A549 (cell line): ENCODE results near the gene OPCML. TPM values are rescaled to one million over a fixed set of nuclear protein-coding genes. Genes with fewer than 3 reads are reported as not detected.

Experiments used
- ATAC-seq, 2 experiments: fragments of 200-7000 bp in 1 of 2; fragments of >200 bp in 1 of 2; cut with Nextera tagmentation in 1 of 2; cut with Tn5 transposase in 1 of 2; 3 replicates each; pipeline versions ENCODE4 v1.8.0 to v1.9.1; 2018 to 2020; ENCODE audit warnings: mild to moderate bottlenecking in 1 of 2, moderate library complexity in 1 of 2
- CTCF ChIA-PET: fragments of 300-600 bp; sonication (Branson Sonifier 250); formaldehyde crosslinking; extraction: SDS; loops from one replicate; lab custom pipeline; 2021; ENCODE audit warnings: antibody characterized with exemption, inconsistent platforms; lab: Yijun Ruan, JAX
- POLR2A ChIA-PET: fragments of 350-600 bp; formaldehyde crosslinking; extraction: SDS; loops from one replicate; lab custom pipeline; 2021; ENCODE audit warnings: antibody characterized with exemption, inconsistent platforms; lab: Yijun Ruan, JAX
- DNase-seq, 2 experiments: peaks; one replicate each; pipeline versions ENCODE4 v3.0.0 to v3.0.0-alpha.2; 2011 to 2016; ENCODE audit warnings: low read depth in 1 of 2, low spot score in 1 of 2
- FAIRE-seq: peaks from 2 replicates; lab custom pipeline; 2011; peaks lifted over from hg19 to GRCh38; lab: Jason Lieb, UNC
- H3K27ac ChIP-seq, 2 experiments: fragments of >200 bp; sonication (Bioruptor Twin); formaldehyde crosslinking; 3 replicates each; pipeline ENCODE4 v1.5.1; 2016 to 2017
- H3K4me1 ChIP-seq: fragments of >200 bp; sonication (Bioruptor Twin); formaldehyde crosslinking; 3 replicates; pipeline ENCODE4 v1.6.1; 2016
- H3K4me2 ChIP-seq: fragments of >200 bp; sonication (Bioruptor Twin); formaldehyde crosslinking; 3 replicates; pipeline ENCODE4 v1.6.1; 2016
- H3K4me3 ChIP-seq: fragments of >200 bp; sonication (Bioruptor Twin); formaldehyde crosslinking; 3 replicates; pipeline ENCODE4 v1.5.1; 2016
- H3K9me3 ChIP-seq: fragments of >200 bp; sonication (Bioruptor Twin); formaldehyde crosslinking; 3 replicates; pipeline ENCODE4 v1.6.1; 2016
- BHLHE40 ChIP-seq: IDR thresholded peaks from 2 replicates; pipeline ENCODE4 v1.6.1; 2012; ENCODE audit warnings: low read depth, low read length, inconsistent platforms
- CBX2 ChIP-seq: fragments of 200-600 bp; sonication (generic); IDR thresholded peaks from 2 replicates; pipeline ENCODE4 v1.6.1; 2016; ENCODE audit warnings: low read depth, mild to moderate bottlenecking, borderline replicate concordance
- CBX8 ChIP-seq: fragments of 200-600 bp; sonication (generic); IDR thresholded peaks from 2 replicates; pipeline ENCODE4 v1.6.1; 2016
- CHD4 ChIP-seq: fragments of 200-600 bp; sonication (generic); IDR thresholded peaks from 2 replicates; pipeline ENCODE4 v1.6.1; 2016; ENCODE audit warnings: antibody characterized with exemption, mild to moderate bottlenecking, borderline replicate concordance
- E2F6 ChIP-seq: IDR thresholded peaks from 2 replicates; pipeline ENCODE4 v1.6.1; 2012; ENCODE audit warnings: low read depth, borderline replicate concordance
- ESRRA ChIP-seq: fragments of 150-350 bp; IDR thresholded peaks from 2 replicates; pipeline ENCODE4 v1.6.1; 2014; ENCODE audit warnings: mild to moderate bottlenecking, low read length, borderline replicate concordance
- FOXS1 ChIP-seq: fragments of 250-450 bp; sonication (Bioruptor Pico); IDR thresholded peaks from 2 replicates; pipeline ENCODE4 v1.5.0; 2020; ENCODE audit warnings: mild to moderate bottlenecking, moderate library complexity
- HEYL ChIP-seq: fragments of 250-450 bp; sonication (Bioruptor Pico); IDR thresholded peaks from 2 replicates; pipeline ENCODE4 v1.8.0; 2021; ENCODE audit warnings: mild to moderate bottlenecking, moderate library complexity
- HMGXB4 ChIP-seq: fragments of 250-450 bp; sonication (Bioruptor Pico); IDR thresholded peaks from 2 replicates; pipeline ENCODE4 v1.5.0; 2021; ENCODE audit warnings: mild to moderate bottlenecking, moderate library complexity, borderline replicate concordance
- HOXB13 ChIP-seq: fragments of 250-450 bp; sonication (Bioruptor Pico); IDR thresholded peaks from 2 replicates; pipeline ENCODE4 v1.5.0; 2020; ENCODE audit warnings: low read depth, mild to moderate bottlenecking, moderate library complexity
- HOXB5 ChIP-seq: fragments of 250-450 bp; sonication (Bioruptor Pico); IDR thresholded peaks from 2 replicates; pipeline ENCODE4 v1.5.0; 2020; ENCODE audit warnings: mild to moderate bottlenecking, moderate library complexity
- JUNB ChIP-seq: fragments of >200 bp; sonication (Bioruptor Twin); formaldehyde crosslinking; IDR thresholded peaks from 2 replicates; pipeline ENCODE4 v1.6.1; 2016
- KDM1A ChIP-seq: fragments of 200-600 bp; sonication (generic); IDR thresholded peaks from 2 replicates; pipeline ENCODE4 v1.6.1; 2016; ENCODE audit warnings: low read depth, mild to moderate bottlenecking
- KDM5A ChIP-seq: fragments of 200-600 bp; sonication (generic); IDR thresholded peaks from 2 replicates; pipeline ENCODE4 v1.6.1; 2016; ENCODE audit warnings: antibody characterized with exemption, mild to moderate bottlenecking
- MYC ChIP-seq: IDR thresholded peaks from 2 replicates; pipeline ENCODE4 v1.6.1; 2012; ENCODE audit warnings: mild to moderate bottlenecking, inconsistent platforms, low read length, improper control_type of control experiment, borderline replicate concordance
- NFE2L2 ChIP-seq: fragments of 150-350 bp; conservative IDR thresholded peaks from 2 replicates; pipeline ENCODE4 v1.6.1; 2014; ENCODE audit warnings: low read length
- PBX3 ChIP-seq: IDR thresholded peaks from 2 replicates; pipeline ENCODE4 v1.6.1; 2012
- PHF8 ChIP-seq: fragments of 200-600 bp; sonication (generic); IDR thresholded peaks from 2 replicates; pipeline ENCODE4 v1.6.1; 2016; ENCODE audit warnings: low read depth, mild to moderate bottlenecking, antibody characterized with exemption, moderate library complexity, borderline replicate concordance
- RNF2 ChIP-seq: fragments of 200-600 bp; sonication (generic); IDR thresholded peaks from 2 replicates; pipeline ENCODE4 v1.6.1; 2016; ENCODE audit warnings: low read depth, mild to moderate bottlenecking, antibody characterized with exemption, moderate library complexity, borderline replicate concordance
- SMC3 ChIP-seq: fragments of >200 bp; sonication (Bioruptor Twin); formaldehyde crosslinking; IDR thresholded peaks from 3 replicates; pipeline ENCODE4 v1.6.1; 2018; ENCODE audit warnings: inconsistent platforms
- USF2 ChIP-seq: fragments of 450-650 bp; IDR thresholded peaks from 2 replicates; pipeline ENCODE4 v1.6.1; 2014; ENCODE audit warnings: antibody characterized with exemption
- ZC3H11A ChIP-seq: fragments of 450-650 bp; IDR thresholded peaks from 2 replicates; pipeline ENCODE4 v1.6.1; 2014; ENCODE audit warnings: antibody characterized with exemption, mild to moderate bottlenecking
- ZFP36 ChIP-seq: fragments of 450-650 bp; IDR thresholded peaks from 2 replicates; pipeline ENCODE4 v1.6.1; 2014; ENCODE audit warnings: borderline replicate concordance; ENCODE audit not compliant: partially characterized antibody
- ZSCAN20 ChIP-seq: fragments of 250-450 bp; sonication (Bioruptor Pico); IDR thresholded peaks from 2 replicates; pipeline ENCODE4 v1.8.0; 2022; ENCODE audit warnings: mild to moderate bottlenecking, moderate library complexity
- WGBS: methylation state at CpG from one replicate; pipeline ENCODE4 v1.1.6; 2017; ENCODE audit errors: missing lambda C conversion rate; 5-methylcytosine and 5-hydroxymethylcytosine counted together
- polyA plus RNA-seq, 4 experiments: library from polyadenylated mRNA; depleted of rRNA in 3 of 4; stranded (reverse); fragments of >200 nt; fragmentation: RNase III in 1 of 4; extraction: RNeasy Plus Mini Kit Qiagen cat#74134 plus additional on column Dnase treatment in 1 of 4; gene quantifications; 2 replicates in 3 of 4; 3 replicates in 1 of 4; pipeline ENCODE4 v1.2.3, GENCODE V29; 2011 to 2017

Gene OPCML
- polyA plus RNA-seq, 2 of the 4 experiments (the other 2 are of a cell fraction) = not detected

- ATAC-seq (no peak), DNase-seq (no peak), FAIRE-seq (no peak)
- no peak overlapping the region for H3K4me2 ChIP-seq
- TF ChIP-seq USF2 = no peak
- no peak for TF ChIP-seq ZC3H11A
- no peak for TF ChIP-seq E2F6
- TF ChIP-seq FOXS1 (CRISPR knock-in tag) = no peak
- TF ChIP-seq PBX3 = no peak
- TF ChIP-seq PHF8 = no peak
- TF ChIP-seq RNF2 = no peak
- TF ChIP-seq JUNB = no peak
- no peak for TF ChIP-seq HOXB5
- no peak for TF ChIP-seq BHLHE40
- TF ChIP-seq SMC3 = no peak
- TF ChIP-seq KDM5A = no peak
- TF ChIP-seq CHD4 = no peak
- TF ChIP-seq HMGXB4 (CRISPR knock-in tag) = no peak
- CTCF ChIA-PET = no interaction called here
- no peaks in the 10 kb centered on the region for H3K4me1 ChIP-seq
- no peak overlapping the region for H3K4me3 ChIP-seq
- POLR2A ChIA-PET = no interaction called here
- 10% methylated on average over 2 of the region's 2 CpGs for WGBS
- H3K27ac ChIP-seq = no peak overlapping the region
- no peaks in the 10 kb centered on the region for H3K9me3 ChIP-seq
Observed at GRCh38 chr11:132848336-132848735, 684.0 kb downstream of the OPCML start.

- ATAC-seq (no peak), DNase-seq (no peak), FAIRE-seq (no peak)
- TF ChIP-seq MYC = no peak
- no peak overlapping the region for H3K4me2 ChIP-seq
- ChIA-PET POLR2A (no interaction called here), CTCF (no interaction called here)
- no peak overlapping the region for H3K27ac ChIP-seq
- no peak overlapping the region for H3K4me3 ChIP-seq
- H3K9me3 ChIP-seq = no peaks in the 10 kb centered on the region
- 4% methylated on average over 4 of the region's 4 CpGs for WGBS
- H3K4me1 ChIP-seq = no peaks in the 10 kb centered on the region
Observed at GRCh38 chr11:132846075-132846474, 686.2 kb downstream of the OPCML start.

GRCh38 chr11:132844956-132845696, 687.2 kb downstream of the OPCML start:
- DNase-seq (no peak), FAIRE-seq (no peak), ATAC-seq (no peak)
- Histone ChIP-seq H3K4me2 (no peak overlapping the region), H3K9me3 (no peaks in the 10 kb centered on the region), H3K4me3 (no peak overlapping the region), H3K4me1 (no peaks in the 10 kb centered on the region), H3K27ac (no peak overlapping the region)
- WGBS = 3% methylated on average over 5 of the region's 5 CpGs
- POLR2A ChIA-PET = no interaction called here
- TF ChIP-seq ZSCAN20 (CRISPR knock-in tag) (no peak), HEYL (CRISPR knock-in tag) (no peak), CBX2 (no peak), HOXB13 (CRISPR knock-in tag) (no peak), KDM1A (no peak), ZFP36 (no peak), CBX8 (no peak), PHF8 (no peak), ESRRA (no peak), JUNB (no peak), NFE2L2 (no peak)
- CTCF ChIA-PET = no interaction called here
